Transverse colon (tissue), 4 donors: ENCODE measurements around the gene PACSIN2.

Experiments used
- POLR2A ChIP-seq: fragments of 450-650 bp; IDR thresholded peaks from one replicate; pipeline ENCODE4 v1.6.1; 2016; ENCODE audit warnings: antibody characterized with exemption, mild to moderate bottlenecking, moderate library complexity
- POLR2AphosphoS5 ChIP-seq, 3 donors: sonication (generic); formaldehyde crosslinking; IDR thresholded peaks; one replicate each; pipeline ENCODE4 v1.6.1; 2016; ENCODE audit warnings: antibody characterized with exemption in 3 of 3
- TF ChIP-seq, protein P1 (sequence below), 5 experiments: fragments of 200-600 bp in 3 of 5; fragments of 450-650 bp in 2 of 5; sonication (generic) in 3 of 5; IDR thresholded peaks; 1 replicate in 2 of 5; 2 replicates in 3 of 5; pipeline ENCODE4 v1.5.1; 2016 to 2017; ENCODE audit warnings: antibody characterized with exemption in 5 of 5, inconsistent platforms in 3 of 5, mild to moderate bottlenecking in 2 of 5, moderate library complexity in 1 of 5

- TF ChIP-seq, protein P1, sequence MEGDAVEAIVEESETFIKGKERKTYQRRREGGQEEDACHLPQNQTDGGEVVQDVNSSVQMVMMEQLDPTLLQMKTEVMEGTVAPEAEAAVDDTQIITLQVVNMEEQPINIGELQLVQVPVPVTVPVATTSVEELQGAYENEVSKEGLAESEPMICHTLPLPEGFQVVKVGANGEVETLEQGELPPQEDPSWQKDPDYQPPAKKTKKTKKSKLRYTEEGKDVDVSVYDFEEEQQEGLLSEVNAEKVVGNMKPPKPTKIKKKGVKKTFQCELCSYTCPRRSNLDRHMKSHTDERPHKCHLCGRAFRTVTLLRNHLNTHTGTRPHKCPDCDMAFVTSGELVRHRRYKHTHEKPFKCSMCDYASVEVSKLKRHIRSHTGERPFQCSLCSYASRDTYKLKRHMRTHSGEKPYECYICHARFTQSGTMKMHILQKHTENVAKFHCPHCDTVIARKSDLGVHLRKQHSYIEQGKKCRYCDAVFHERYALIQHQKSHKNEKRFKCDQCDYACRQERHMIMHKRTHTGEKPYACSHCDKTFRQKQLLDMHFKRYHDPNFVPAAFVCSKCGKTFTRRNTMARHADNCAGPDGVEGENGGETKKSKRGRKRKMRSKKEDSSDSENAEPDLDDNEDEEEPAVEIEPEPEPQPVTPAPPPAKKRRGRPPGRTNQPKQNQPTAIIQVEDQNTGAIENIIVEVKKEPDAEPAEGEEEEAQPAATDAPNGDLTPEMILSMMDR (IDR thresholded peaks at IDR 0.05), result no peak
- TF ChIP-seq POLR2A (no peak), POLR2AphosphoS5 (IDR thresholded peaks at IDR 0.05) (no peak)
These were observed 138.9 kb downstream of the PACSIN2 start for GRCh38 chr22:42876041-42876440.
